HFFc6 (cell line): Measurements from ENCODE around the gene KCNE2. TPM values are rescaled to one million over a fixed set of nuclear protein-coding genes. Genes with fewer than 3 reads are reported as not detected.
A peak's percentile ranks its signal among the peaks of the same experiment; 100 is the strongest.

Experiments used
- DNase-seq: peaks from one replicate; pipeline ENCODE4 v3.0.0-alpha.2; 2018
- H3K27ac Mint-ChIP-seq: 2 replicates; pipeline ENCODE4 v1.8.0; 2020; ENCODE audit warnings: mild to moderate bottlenecking, mixed read lengths
- H3K27me3 Mint-ChIP-seq: 2 replicates; pipeline ENCODE4 v1.8.0; 2021; ENCODE audit warnings: mild to moderate bottlenecking, moderate library complexity, mixed read lengths; ENCODE audit not compliant: insufficient read depth
- H3K36me3 Mint-ChIP-seq: 2 replicates; pipeline ENCODE4 v1.8.0; 2021; ENCODE audit warnings: low read depth, mixed read lengths
- H3K4me1 Mint-ChIP-seq: 2 replicates; pipeline ENCODE4 v1.8.0; 2020; ENCODE audit warnings: low read depth, mixed read lengths
- H3K4me3 Mint-ChIP-seq: 2 replicates; pipeline ENCODE4 v1.8.0; 2020; ENCODE audit warnings: mild to moderate bottlenecking, moderate library complexity, mixed read lengths
- H3K9me3 Mint-ChIP-seq: 2 replicates; pipeline ENCODE4 v1.8.0; 2020; ENCODE audit warnings: mild to moderate bottlenecking, mixed read lengths
- CTCF ChIP-seq: fragments of 200-600 bp; sonication (generic); IDR thresholded peaks from 2 replicates; pipeline ENCODE4 v1.5.0; 2021; ENCODE audit warnings: antibody characterized with exemption, mild to moderate bottlenecking
- long read RNA-seq: library from polyadenylated mRNA; unstranded; transcript quantifications from one replicate; pipeline ENCODE4 v2.0.0, GENCODE V29; 2019
- total RNA-seq, 6 experiments: library from RNA; stranded (reverse); fragmentation: NEBNext Ultra II Directional; extraction: Animal tissue kit (Norgen Biotek cat#: 25700); gene quantifications; 2 replicates in 1 of 6; 3 replicates in 5 of 6; pipeline ENCODE4 v1.2.3, GENCODE V29; 2021

KCNE2 gene
- total RNA-seq, result not detected
- long read RNA-seq, result 0 reads

GRCh38 chr21:34363733-34364132, at the start of gene KCNE2:
Gene KCNE2 (plus strand): TSS chr21:34364006. CDS start chr21:34370479, 6,473 bp downstream.
- Mint-ChIP-seq H3K36me3 (no peaks in the 10 kb centered on the region), H3K27me3 (no peaks in the 10 kb centered on the region; the same call in 1 of the 2 replicates), H3K9me3 (no peaks in the 10 kb centered on the region), H3K27ac (no peak within 1 kb of the TSS), H3K4me3 (no peak within 1 kb of the TSS), H3K4me1 (peaks cover 18% of the 10 kb centered on the region)
- no peak for DNase-seq
- TF ChIP-seq CTCF, result no peak

- H3K4me1 Mint-ChIP-seq, result no peaks in the 10 kb centered on the region
- no peak for TF ChIP-seq CTCF
Measured at GRCh38 chr21:34319585-34319984, 44.2 kb upstream of the KCNE2 start.

GRCh38 chr21:34320011-34320410, 43.8 kb upstream of the KCNE2 start:
- Mint-ChIP-seq H3K4me3 (no peak overlapping the region), H3K9me3 (no peaks in the 10 kb centered on the region), H3K27me3 (peaks cover 21% of the 10 kb centered on the region), H3K27ac (no peak overlapping the region), H3K36me3 (no peaks in the 10 kb centered on the region), H3K4me1 (no peaks in the 10 kb centered on the region)
- TF ChIP-seq CTCF, result no peak
- DNase-seq, result no peak

More at GRCh38 chr21:34319585-34319984, 44.2 kb upstream of the KCNE2 start:
- Mint-ChIP-seq H3K27ac (no peak overlapping the region), H3K27me3 (peaks cover 21% of the 10 kb centered on the region), H3K4me3 (no peak overlapping the region), H3K9me3 (no peaks in the 10 kb centered on the region), H3K36me3 (no peaks in the 10 kb centered on the region)
- DNase-seq, result no peak

GRCh38 chr21:34330055-34330454, 33.8 kb upstream of the KCNE2 start:
- no peaks in the 10 kb centered on the region for H3K9me3 Mint-ChIP-seq
- H3K27ac Mint-ChIP-seq, result no peak overlapping the region
- H3K27me3 Mint-ChIP-seq, result peaks cover 9% of the 10 kb centered on the region
- peaks cover 20% of the 10 kb centered on the region for H3K4me1 Mint-ChIP-seq
- no peak overlapping the region for H3K4me3 Mint-ChIP-seq
- peak; percentile 33 for TF ChIP-seq CTCF
- no peak for DNase-seq
- 0 out of 2 replicates have a peak, but pooled peaks cover 5% of the 10 kb centered on the region for H3K36me3 Mint-ChIP-seq

- TF ChIP-seq CTCF, result no peak
- Mint-ChIP-seq H3K27ac (no peak overlapping the region), H3K27me3 (peaks cover 14% of the 10 kb centered on the region), H3K4me1 (peaks cover 31% of the 10 kb centered on the region), H3K4me3 (no peak overlapping the region), H3K9me3 (no peaks in the 10 kb centered on the region), H3K36me3 (0 out of 2 replicates have a peak, but pooled peaks cover 5% of the 10 kb centered on the region)
- no peak for DNase-seq
Measured at GRCh38 chr21:34331726-34332125, 32.1 kb upstream of the KCNE2 start.
